Muscle layer of colon (tissue), 2 donors: Measurements from ENCODE around the gene TMEM100.

Experiments used
- H3K27ac ChIP-seq: one replicate; pipeline ENCODE4 v1.7.0; 2013; ENCODE audit warnings: low read depth, mild to moderate bottlenecking, low read length, moderate library complexity
- H3K27me3 ChIP-seq, 2 donors: one replicate each; pipeline ENCODE4 v1.7.0; 2013; ENCODE audit warnings: low read length in 2 of 2, mild to moderate bottlenecking in 2 of 2; ENCODE audit not compliant: insufficient read depth in 2 of 2, control insufficient read depth in 1 of 2
- H3K36me3 ChIP-seq: one replicate; pipeline ENCODE4 v1.7.0; 2013; ENCODE audit warnings: mild to moderate bottlenecking, low read length; ENCODE audit not compliant: insufficient read depth
- H3K4me1 ChIP-seq: one replicate; pipeline ENCODE4 v1.7.0; 2013; ENCODE audit warnings: mild to moderate bottlenecking, low read length; ENCODE audit not compliant: insufficient read depth
- H3K4me3 ChIP-seq, 2 donors: one replicate each; pipeline ENCODE4 v1.7.0; 2013; ENCODE audit warnings: low read length in 2 of 2, low read depth in 1 of 2, mild to moderate bottlenecking in 1 of 2, moderate library complexity in 1 of 2
- H3K9ac ChIP-seq: one replicate; pipeline ENCODE4 v1.7.0; 2013; ENCODE audit warnings: low read length
- H3K9me3 ChIP-seq: one replicate; pipeline ENCODE4 v1.7.0; 2013; ENCODE audit warnings: mild to moderate bottlenecking, low read length
- donor health status: abdominal sarcoma.
- donor health status: Adenocarcinoma of cecum.

TMEM100 gene

DNA sequence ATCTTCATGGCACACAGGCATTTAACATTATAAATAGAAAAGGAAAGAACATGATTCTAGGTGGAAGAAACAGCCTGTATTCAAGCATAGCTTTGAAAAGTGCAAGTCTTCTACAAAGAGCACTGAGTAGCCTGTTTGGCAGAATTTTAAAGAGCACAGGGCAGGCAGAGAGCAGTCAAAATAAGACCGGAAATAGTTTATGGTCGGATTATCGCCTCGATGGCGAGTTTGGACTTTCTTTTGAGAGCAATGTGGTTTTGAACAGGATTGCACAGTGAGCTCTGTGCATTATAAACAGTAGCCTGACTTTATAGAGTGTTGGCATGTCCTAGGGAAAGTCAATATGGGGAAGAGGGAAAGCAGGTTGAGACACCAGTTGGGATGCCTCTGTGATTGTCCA is 6.2 kb upstream of the TMEM100 start:
- Histone ChIP-seq H3K27me3 (no peaks in the 10 kb centered on the region), H3K9me3 (no peaks in the 10 kb centered on the region), H3K27ac (no peak overlapping the region), H3K9ac (no peak overlapping the region), H3K36me3 (no peaks in the 10 kb centered on the region), H3K4me3 (peak overlapping the region in 1 of 2 donors; percentile 1), H3K4me1 (peaks cover 55% of the 10 kb centered on the region)

GRCh38 chr17:55728361-55728760 is 5.7 kb upstream of the TMEM100 start:
- no peak overlapping the region for H3K9ac ChIP-seq
- H3K27me3 ChIP-seq: no peaks in the 10 kb centered on the region
- H3K4me3 ChIP-seq: peak overlapping the region in 1 of 2 donors; percentile 1
- no peaks in the 10 kb centered on the region for H3K36me3 ChIP-seq
- no peaks in the 10 kb centered on the region for H3K9me3 ChIP-seq
- H3K27ac ChIP-seq: no peak overlapping the region
- peaks cover 57% of the 10 kb centered on the region for H3K4me1 ChIP-seq

GRCh38 chr17:55727920-55728319 is 5.3 kb upstream of the TMEM100 start:
- H3K36me3 ChIP-seq: no peaks in the 10 kb centered on the region
- no peak overlapping the region for H3K4me3 ChIP-seq
- H3K9me3 ChIP-seq: no peaks in the 10 kb centered on the region
- H3K4me1 ChIP-seq: peaks cover 56% of the 10 kb centered on the region
- no peak overlapping the region for H3K9ac ChIP-seq
- no peak overlapping the region for H3K27ac ChIP-seq
- no peaks in the 10 kb centered on the region for H3K27me3 ChIP-seq

DNA sequence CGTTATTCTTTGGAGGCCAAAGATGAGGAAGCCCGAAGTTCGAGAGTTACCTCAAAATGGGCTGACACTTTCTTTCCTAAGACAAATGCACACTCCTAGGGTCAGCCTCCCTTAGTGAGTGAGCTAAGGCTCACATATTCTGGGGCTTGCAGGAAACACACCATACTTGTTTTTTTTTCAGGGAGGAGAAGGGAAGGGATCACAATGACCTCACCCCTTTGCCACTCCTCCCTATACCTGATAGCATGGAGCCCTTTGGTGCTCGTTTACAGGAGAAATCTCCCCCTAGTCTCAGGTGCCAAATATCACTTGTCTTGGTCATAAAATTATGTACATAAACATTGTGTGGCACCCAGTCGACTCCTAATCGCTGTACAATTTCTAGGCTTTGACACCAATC is 4.6 kb upstream of the TMEM100 start:
- Histone ChIP-seq H3K4me3 (no peak overlapping the region), H3K27me3 (no peaks in the 10 kb centered on the region), H3K9ac (no peak overlapping the region), H3K9me3 (no peaks in the 10 kb centered on the region), H3K4me1 (peaks cover 53% of the 10 kb centered on the region), H3K36me3 (no peaks in the 10 kb centered on the region), H3K27ac (no peak overlapping the region)

DNA sequence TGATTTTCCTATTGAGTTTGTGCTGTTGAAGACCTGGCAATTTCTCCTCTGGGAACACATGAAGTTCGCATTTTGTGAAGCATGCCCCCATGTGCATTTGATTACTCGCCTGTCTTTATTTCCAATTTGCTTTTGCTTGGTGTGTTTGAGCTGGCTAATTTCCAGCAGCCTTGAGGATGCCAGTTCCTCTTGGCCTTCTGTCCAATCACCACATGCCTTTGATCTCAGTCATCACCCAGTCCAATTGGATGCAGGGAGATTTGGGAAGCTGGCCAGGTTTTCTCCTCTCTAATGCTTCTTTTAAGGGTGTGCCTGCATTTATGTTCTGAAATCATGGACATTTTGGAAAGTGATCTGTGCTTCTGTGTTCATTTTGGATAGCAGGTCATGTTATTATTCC is 3.8 kb upstream of the TMEM100 start:
- no peak overlapping the region for H3K4me3 ChIP-seq
- no peaks in the 10 kb centered on the region for H3K9me3 ChIP-seq
- H3K27me3 ChIP-seq: no peaks in the 10 kb centered on the region
- no peak overlapping the region for H3K27ac ChIP-seq
- peaks cover 47% of the 10 kb centered on the region for H3K4me1 ChIP-seq
- H3K36me3 ChIP-seq: no peaks in the 10 kb centered on the region
- no peak overlapping the region for H3K9ac ChIP-seq

- Histone ChIP-seq H3K9ac (no peak overlapping the region), H3K27ac (no peak overlapping the region), H3K4me1 (peaks cover 41% of the 10 kb centered on the region), H3K36me3 (no peaks in the 10 kb centered on the region), H3K4me3 (peak overlapping the region in 1 of 2 donors; percentile 58), H3K9me3 (no peaks in the 10 kb centered on the region), H3K27me3 (no peaks in the 10 kb centered on the region)
Measured at GRCh38 chr17:55723488-55723848, 804 bp upstream of the TMEM100 start.

DNA sequence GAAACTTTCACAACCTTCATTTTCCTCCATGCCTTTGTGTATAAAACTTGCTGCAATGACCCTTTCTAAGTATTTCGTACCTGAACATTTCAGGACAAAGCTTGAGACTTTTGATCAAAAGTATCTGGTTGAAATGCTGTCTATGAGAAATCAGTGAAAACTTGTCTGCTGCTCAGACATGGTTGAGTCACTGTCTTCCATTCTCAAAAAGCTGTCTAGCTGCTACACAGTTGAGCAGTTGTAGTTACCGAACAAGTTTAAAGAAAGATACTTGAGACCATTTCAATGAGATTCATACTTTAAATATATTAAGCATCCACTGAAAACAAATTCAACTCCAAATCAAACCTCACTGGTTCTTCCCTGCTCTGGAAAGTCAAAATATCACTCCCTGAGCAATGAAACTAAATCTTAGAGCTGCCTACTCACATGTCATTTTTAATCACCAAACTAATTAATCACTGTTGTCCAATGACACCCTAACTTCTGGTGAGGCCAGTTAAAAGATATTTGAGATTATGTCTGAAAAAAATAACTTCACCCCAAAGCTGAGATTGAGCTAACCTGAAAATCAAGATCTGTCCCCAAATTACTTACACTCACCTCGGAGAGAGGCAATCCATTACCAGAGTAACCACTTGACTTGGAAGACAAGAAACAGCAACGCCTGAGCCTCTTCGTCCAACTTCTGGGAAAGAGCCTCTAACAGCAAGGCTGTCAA is 488 bp downstream of the TMEM100 start:
- peak overlapping the region; percentile 12 for H3K9ac ChIP-seq
- H3K4me1 ChIP-seq: peaks cover 39% of the 10 kb centered on the region
- H3K27ac ChIP-seq: peak overlapping the region; percentile 57
- no peaks in the 10 kb centered on the region for H3K9me3 ChIP-seq
- H3K27me3 ChIP-seq: no peaks in the 10 kb centered on the region
- H3K36me3 ChIP-seq: no peaks in the 10 kb centered on the region
- H3K4me3 ChIP-seq: peak overlapping the region; percentile 24 to 58

GRCh38 chr17:55720919-55721836 is 1.5 kb downstream of the TMEM100 start:
- no peaks in the 10 kb centered on the region for H3K36me3 ChIP-seq
- H3K4me1 ChIP-seq: peaks cover 29% of the 10 kb centered on the region
- no peaks in the 10 kb centered on the region for H3K27me3 ChIP-seq
- peak overlapping the region; percentile 22 for H3K27ac ChIP-seq
- no peak overlapping the region for H3K9ac ChIP-seq
- H3K4me3 ChIP-seq: peak overlapping the region in 1 of 2 donors; percentile 58
- no peaks in the 10 kb centered on the region for H3K9me3 ChIP-seq

GRCh38 chr17:55717898-55718735 is 4.5 kb downstream of the TMEM100 start:
- H3K27me3 ChIP-seq: no peaks in the 10 kb centered on the region
- no peaks in the 10 kb centered on the region for H3K36me3 ChIP-seq
- H3K9me3 ChIP-seq: no peaks in the 10 kb centered on the region
- peaks cover 16% of the 10 kb centered on the region for H3K4me1 ChIP-seq
- no peak overlapping the region for H3K9ac ChIP-seq
- no peak overlapping the region for H3K4me3 ChIP-seq
- H3K27ac ChIP-seq: no peak overlapping the region

GRCh38 chr17:55717432-55717831 is 5.2 kb downstream of the TMEM100 start:
- Histone ChIP-seq H3K36me3 (no peaks in the 10 kb centered on the region), H3K4me3 (no peak overlapping the region), H3K9me3 (no peaks in the 10 kb centered on the region), H3K27ac (no peak overlapping the region), H3K27me3 (no peaks in the 10 kb centered on the region), H3K9ac (no peak overlapping the region), H3K4me1 (peaks cover 12% of the 10 kb centered on the region)

DNA sequence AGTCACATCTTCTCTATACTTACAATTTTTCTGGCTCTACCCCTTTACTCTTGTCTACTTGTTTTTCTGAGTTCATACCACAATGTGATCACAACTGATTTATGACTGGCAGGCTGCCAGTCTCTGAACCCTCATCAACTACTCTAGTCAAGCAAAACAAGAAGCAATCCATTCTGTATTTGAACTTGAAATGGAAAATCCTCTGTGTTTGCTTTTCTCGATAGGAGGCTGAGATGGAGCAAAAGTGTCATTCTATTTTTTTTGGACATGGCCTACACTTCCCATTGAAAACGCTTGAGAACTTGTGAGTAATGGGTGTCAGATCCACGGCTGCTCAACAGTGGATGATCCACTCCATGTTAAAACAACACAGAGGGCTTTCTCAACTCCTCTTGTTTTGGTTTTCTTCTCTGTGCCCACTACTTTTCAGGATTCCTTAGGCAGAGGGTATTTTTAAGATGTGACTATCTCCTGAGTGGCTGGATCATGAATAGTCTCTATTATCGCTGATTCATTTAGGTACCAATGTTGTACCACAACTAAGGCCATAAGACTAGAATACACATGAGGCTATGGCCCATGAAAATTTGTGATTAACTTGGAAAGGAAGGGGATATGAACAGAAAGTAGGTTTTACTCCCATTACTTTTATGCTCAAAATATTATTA is 11.7 kb downstream of the TMEM100 start:
- Histone ChIP-seq H3K27ac (no peak overlapping the region), H3K36me3 (no peaks in the 10 kb centered on the region), H3K9ac (no peak overlapping the region), H3K9me3 (no peaks in the 10 kb centered on the region), H3K4me3 (no peak overlapping the region), H3K27me3 (no peaks in the 10 kb centered on the region), H3K4me1 (peaks cover 16% of the 10 kb centered on the region)
